H54 (cell line): ENCODE data around the gene SLC25A22.

Experiments
- DNase-seq: peaks from one replicate; pipeline ENCODE4 v3.0.0; 2011; ENCODE audit warnings: low spot score, mixed read lengths; ENCODE audit not compliant: insufficient read length
- FAIRE-seq: peaks from 3 replicates; lab custom pipeline; 2011; peaks lifted over from hg19 to GRCh38; lab: Jason Lieb, UNC
- POLR2A ChIP-seq: IDR thresholded peaks from 2 replicates; pipeline ENCODE4 v1.6.1; 2011; ENCODE audit warnings: low read depth, mild to moderate bottlenecking, low read length

SLC25A22 gene

GRCh38 chr11:830295-831117 is 32.4 kb upstream of the SLC25A22 start:
- no peak for DNase-seq
- FAIRE-seq = no peak

DNA sequence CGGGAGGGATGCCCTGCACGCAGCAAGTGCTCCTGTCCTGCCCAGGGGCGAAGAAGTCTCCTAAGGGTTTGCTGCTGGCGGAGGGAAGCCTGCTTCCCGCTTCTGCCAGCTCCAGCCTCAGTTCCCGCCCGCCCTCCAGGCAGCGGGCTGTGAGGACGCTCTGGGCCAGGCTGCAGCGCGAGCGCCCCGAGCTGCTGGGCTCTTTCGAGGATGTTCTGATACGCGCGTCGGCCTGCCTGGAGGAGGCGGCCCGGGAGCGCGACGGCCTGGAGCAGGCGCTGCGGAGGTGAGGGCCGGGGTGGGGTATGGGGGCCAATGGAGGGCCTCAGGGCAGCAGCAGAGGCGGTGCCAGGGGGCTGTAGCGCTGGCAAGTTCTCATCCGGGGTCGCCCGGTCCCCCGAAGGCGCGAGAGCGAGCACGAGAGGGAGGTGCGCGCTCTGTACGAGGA is 31.8 kb upstream of the SLC25A22 start:
- no peak for FAIRE-seq
- TF ChIP-seq POLR2A = no peak
- DNase-seq = no peak

More at GRCh38 chr11:830295-831117, 32.4 kb upstream of the SLC25A22 start:
- TF ChIP-seq POLR2A = no peak

- DNase-seq = no peak
- no peak for FAIRE-seq
- no peak for TF ChIP-seq POLR2A
Measured at GRCh38 chr11:829176-829846, 31.2 kb upstream of the SLC25A22 start.

- DNase-seq (no peak), FAIRE-seq (no peak)
- TF ChIP-seq POLR2A = no peak
Measured at GRCh38 chr11:828506-829175, 30.6 kb upstream of the SLC25A22 start.

DNA sequence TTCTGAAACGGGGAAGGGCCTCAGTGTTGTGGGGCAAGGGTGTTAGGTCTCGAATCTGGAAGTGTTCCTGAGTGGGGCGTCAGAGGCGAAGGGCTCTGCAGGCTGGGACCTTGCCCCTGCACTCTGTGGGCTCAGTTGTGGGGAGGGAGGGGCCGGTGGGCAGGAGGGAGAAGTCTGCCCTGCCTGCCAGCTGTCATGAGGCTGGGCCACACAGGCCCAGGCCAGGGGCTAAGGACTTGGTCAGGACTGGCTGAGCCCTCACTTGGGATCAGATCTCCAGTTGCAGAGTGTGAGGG is 29.8 kb upstream of the SLC25A22 start, which contains the start of gene CRACR2B:
TSS of gene CRACR2B (plus strand) at position 23 of the 296 bp plus-strand sequence. CDS start 689 bp downstream, outside the sequence.
- no peak for DNase-seq
- TF ChIP-seq POLR2A = no peak
- FAIRE-seq = no peak

DNA sequence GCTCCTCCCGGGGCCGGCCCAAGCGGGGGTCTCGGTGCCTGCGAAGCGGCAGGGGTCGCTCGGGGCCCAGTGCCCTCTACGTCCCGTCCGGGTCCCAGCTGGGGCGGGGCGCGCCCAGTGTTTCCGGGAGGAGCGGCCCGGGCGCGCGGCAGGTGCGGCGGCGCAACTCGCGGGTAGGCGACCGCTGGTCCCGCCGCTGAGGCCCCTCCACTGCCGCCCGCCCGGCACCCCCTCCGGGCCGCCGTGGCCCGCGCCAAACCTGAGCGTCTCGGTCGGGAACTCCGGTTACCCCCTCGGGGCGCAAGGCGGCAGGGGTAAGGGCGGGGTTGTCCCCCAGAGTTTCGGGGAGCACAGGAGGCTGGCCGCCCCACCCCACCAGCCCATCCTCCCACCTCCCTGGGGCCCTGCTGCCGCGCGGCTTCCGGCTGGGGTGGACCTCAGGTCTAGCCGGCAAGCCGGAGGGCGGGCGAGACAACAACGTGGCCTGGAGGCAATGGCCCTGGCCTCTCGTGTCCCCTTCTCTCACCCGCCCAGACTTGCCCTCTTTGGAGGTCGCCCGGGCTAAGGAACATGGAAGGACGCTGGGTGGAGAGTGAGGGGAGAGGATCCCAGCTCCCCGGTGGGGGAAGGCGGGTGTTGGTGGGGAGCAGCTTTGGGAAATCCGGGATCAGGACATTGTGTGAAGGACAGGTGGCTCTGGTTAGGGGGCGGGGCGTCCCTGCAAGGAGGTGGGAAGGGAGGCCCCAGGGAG is 29.2 kb upstream of the SLC25A22 start:
- TF ChIP-seq POLR2A = no peak
- DNase-seq (no peak), FAIRE-seq (no peak)

- TF ChIP-seq POLR2A = no peak
- DNase-seq (no peak), FAIRE-seq (no peak)
Measured at GRCh38 chr11:826836-827145, 28.7 kb upstream of the SLC25A22 start.

DNA sequence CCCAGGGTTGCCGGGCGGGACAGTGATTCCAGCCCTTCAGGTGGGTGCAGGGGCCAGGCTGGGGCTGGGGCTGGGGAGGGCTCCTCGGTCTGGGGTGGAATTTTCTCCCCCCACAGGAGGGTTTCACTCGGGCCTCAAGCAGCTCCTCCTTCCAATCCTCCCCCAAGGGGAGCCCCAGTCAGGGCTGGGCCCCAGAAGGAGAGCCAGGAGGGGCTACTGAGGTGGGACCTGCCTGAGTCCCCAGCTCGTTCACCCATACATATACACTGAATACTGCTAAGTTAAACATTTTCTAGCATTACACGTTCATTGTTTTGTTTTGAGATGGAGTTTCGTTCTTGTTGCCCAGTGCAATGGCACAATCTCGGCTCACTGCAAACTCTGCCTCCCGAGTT is 28.1 kb upstream of the SLC25A22 start:
- no peak for FAIRE-seq

GRCh38 chr11:825366-826226 is 27.5 kb upstream of the SLC25A22 start:
- no peak for TF ChIP-seq POLR2A
- DNase-seq = no peak
- FAIRE-seq = no peak

More for the DNA sequence above, 28.1 kb upstream of the SLC25A22 start:
- no peak for TF ChIP-seq POLR2A
- DNase-seq = no peak

GRCh38 chr11:824942-825341 is 26.9 kb upstream of the SLC25A22 start:
- no peak for FAIRE-seq

DNA sequence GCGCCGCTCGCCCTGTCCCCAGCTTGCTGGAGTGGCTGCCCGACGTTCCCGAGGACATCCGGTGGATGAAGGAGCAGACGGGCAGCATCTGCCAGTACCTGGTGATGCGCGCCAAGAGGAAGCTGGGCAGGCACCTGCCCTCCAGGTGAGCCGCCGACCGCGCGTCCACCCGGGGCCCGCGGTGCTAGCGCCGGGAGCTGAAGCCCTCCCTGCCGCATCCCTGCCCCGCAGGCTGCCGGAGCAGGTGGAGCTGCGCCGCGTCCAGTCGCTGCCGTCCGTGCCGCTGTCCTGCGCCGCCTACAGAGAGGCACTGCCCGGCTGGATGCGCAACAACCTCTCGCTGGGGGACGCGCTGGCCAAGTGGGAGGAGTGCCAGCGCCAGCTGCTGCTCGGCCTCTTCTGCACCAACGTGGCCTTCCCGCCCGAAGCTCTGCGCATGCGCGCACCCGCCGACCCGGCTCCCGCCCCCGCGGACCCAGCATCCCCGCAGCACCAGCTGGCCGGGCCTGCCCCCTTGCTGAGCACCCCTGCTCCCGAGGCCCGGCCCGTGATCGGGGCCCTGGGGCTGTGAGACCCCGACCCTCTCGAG is 26.3 kb upstream of the SLC25A22 start:
- no peak for TF ChIP-seq POLR2A
- no peak for DNase-seq
- no peak for FAIRE-seq

More at GRCh38 chr11:824942-825341, 26.9 kb upstream of the SLC25A22 start:
- no peak for DNase-seq
- TF ChIP-seq POLR2A = no peak
